ENCODE results near the gene HOXA9. TPM values are rescaled to one million over a fixed set of nuclear protein-coding genes. Genes with fewer than 3 reads are reported as not detected.

Gene HOXA9
- total and polyA plus RNA-seq, 3 donors from 2014 or later: 0.25 to 1.0 (median 0.39) TPM

DNA sequence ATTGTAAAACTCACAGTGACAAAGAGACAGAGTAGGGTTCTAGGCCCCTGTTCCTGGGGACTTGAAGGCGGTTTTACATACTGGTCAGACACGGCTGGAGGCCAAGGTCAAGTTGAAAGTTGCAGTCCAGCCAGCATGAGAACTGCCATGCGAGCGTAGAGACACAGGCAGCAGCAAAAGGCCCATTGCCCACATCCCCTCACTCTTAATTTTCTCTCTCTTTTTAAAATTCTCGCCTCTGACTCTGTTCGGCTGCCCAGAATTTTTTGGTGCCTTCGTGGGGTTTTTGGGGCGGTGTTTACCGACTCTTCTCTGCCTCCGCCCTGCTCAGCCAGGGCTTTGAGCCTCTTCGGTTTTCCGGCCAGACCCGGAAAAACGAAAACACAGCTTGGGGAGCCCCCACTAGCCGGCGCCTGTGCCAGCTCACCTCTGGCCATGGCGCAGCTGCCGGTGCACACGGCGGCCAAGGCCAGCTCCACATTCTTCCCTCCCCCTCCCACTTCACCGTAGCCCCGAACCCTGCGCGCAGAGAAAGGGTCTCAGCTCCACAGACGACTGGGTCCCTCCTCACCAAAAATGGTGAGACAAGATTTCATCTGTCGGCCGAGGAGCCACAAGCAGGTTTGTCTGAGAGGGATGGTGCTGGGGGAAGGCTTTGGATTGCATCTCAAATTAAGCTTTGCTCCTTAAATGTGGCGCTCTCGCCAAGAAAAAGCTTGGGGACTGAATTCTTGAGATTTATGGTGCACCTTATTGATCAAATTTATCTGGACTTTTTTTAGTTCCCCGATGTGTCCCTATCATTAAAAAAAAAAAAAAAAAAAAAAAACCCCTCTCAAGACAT, 36.9 kb upstream of the HOXA9 start:
- peaks cover 10% of the 10 kb centered on the region for H3K4me1 ChIP-seq
- H3K36me3 ChIP-seq (ENCODE audit: low read depth, missing control alignments): no peaks in the 10 kb centered on the region
- H3K27me3 ChIP-seq: peaks cover 5% of the 10 kb centered on the region
- WGBS, 2 donors: 15 to 19% methylated on average over 30 of the region's 30 CpGs
- DNase-seq: no peak
- H3K4me3 ChIP-seq: no peak overlapping the region
- no peak overlapping the region for H3K27ac ChIP-seq
- TF ChIP-seq, protein P1, sequence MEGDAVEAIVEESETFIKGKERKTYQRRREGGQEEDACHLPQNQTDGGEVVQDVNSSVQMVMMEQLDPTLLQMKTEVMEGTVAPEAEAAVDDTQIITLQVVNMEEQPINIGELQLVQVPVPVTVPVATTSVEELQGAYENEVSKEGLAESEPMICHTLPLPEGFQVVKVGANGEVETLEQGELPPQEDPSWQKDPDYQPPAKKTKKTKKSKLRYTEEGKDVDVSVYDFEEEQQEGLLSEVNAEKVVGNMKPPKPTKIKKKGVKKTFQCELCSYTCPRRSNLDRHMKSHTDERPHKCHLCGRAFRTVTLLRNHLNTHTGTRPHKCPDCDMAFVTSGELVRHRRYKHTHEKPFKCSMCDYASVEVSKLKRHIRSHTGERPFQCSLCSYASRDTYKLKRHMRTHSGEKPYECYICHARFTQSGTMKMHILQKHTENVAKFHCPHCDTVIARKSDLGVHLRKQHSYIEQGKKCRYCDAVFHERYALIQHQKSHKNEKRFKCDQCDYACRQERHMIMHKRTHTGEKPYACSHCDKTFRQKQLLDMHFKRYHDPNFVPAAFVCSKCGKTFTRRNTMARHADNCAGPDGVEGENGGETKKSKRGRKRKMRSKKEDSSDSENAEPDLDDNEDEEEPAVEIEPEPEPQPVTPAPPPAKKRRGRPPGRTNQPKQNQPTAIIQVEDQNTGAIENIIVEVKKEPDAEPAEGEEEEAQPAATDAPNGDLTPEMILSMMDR (IDR thresholded peaks at IDR 0.05): no peak
- no peak for TF ChIP-seq POLR2A (IDR thresholded peaks at IDR 0.05)
- intact Hi-C loops (cut with DNase I; ENCODE audit: low total_unique reads): no loop called here
- H3K9me3 ChIP-seq: no peaks in the 10 kb centered on the region

DNA sequence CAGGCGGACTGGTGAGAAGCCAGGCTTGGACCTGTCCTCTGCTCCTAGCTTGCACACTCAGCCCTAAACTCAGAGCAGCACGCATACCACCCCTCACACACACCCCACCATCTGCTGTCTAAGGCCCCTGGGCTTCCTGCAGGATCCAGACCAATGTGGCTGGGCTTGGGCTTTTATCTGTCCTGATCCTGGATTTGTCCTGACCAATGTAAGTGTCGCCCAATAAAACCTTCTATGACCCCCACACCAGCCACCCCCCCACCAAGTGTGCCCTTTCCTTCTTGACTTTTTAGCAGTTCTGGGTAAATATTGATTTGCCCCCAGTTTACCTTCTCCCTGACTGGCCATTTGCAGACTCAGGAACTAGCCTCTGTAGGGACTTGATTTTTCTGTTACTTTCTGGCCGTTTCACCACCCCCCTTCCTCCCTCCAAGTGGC, 36.3 kb upstream of the HOXA9 start:
- 23 to 31% methylated on average over 4 of the region's 4 CpGs for WGBS, 2 donors
- no peak for DNase-seq
- TF ChIP-seq POLR2A (IDR thresholded peaks at IDR 0.05): no peak
- TF ChIP-seq, protein P1 (IDR thresholded peaks at IDR 0.05): no peak
- no peak overlapping the region for H3K27ac ChIP-seq
- no peak overlapping the region for H3K4me3 ChIP-seq
- peaks cover 5% of the 10 kb centered on the region for H3K27me3 ChIP-seq
- intact Hi-C loops (cut with DNase I; ENCODE audit: low total_unique reads): no loop called here
- peaks cover 10% of the 10 kb centered on the region for H3K4me1 ChIP-seq
- no peaks in the 10 kb centered on the region for H3K9me3 ChIP-seq
- H3K36me3 ChIP-seq (ENCODE audit: low read depth, missing control alignments): no peaks in the 10 kb centered on the region

DNA sequence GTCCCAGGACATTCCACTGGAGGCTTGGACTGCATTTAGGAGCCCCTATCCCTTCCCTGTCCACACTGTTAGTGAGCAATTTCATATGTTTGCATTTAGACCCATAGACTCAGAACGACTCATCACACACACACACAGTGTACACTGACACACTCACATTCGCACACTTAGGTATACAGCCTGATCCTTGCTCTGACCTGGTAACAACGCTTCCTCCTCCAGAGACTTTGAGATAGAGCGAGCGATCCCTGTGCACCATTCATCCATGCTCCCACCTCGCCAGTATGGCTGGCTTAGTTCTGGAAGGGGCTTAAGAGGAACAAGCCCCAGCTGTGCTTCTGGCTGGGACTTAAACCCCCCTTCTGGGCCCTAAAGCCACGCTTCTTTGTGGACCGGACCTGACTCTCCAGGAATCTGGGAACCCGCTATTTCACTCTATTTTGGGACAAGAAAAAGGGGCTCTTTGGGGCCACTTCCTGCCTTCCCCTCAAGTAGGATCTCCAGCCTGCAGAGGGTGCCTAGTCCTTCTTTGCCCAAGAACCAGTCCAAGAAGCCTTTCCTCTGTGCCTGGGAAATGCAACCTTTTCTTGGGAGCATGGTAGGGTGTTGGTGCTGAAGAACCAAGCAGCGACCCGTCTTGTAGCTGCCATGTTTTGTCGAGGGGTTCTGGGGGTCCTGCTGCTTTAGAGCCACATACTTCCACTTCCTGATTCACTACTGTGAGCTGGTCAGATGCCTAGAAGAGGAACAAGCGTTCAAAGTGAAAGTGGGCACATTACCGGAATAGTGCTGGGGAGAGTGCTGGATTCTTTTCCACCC, 35.6 kb upstream of the HOXA9 start:
- no peaks in the 10 kb centered on the region for H3K36me3 ChIP-seq (ENCODE audit: low read depth, missing control alignments)
- no peak overlapping the region for H3K4me3 ChIP-seq
- no peaks in the 10 kb centered on the region for H3K9me3 ChIP-seq
- WGBS, 2 donors: 14 to 30% methylated on average over 13 to 14 of the region's 14 CpGs
- H3K27me3 ChIP-seq: peaks cover 3% of the 10 kb centered on the region
- no peak overlapping the region for H3K27ac ChIP-seq
- intact Hi-C loops (cut with DNase I; ENCODE audit: low total_unique reads): no loop called here
- peaks cover 10% of the 10 kb centered on the region for H3K4me1 ChIP-seq
- no peak for DNase-seq
- TF ChIP-seq, protein P1 (IDR thresholded peaks at IDR 0.05): no peak
- TF ChIP-seq POLR2A (IDR thresholded peaks at IDR 0.05): no peak

DNA sequence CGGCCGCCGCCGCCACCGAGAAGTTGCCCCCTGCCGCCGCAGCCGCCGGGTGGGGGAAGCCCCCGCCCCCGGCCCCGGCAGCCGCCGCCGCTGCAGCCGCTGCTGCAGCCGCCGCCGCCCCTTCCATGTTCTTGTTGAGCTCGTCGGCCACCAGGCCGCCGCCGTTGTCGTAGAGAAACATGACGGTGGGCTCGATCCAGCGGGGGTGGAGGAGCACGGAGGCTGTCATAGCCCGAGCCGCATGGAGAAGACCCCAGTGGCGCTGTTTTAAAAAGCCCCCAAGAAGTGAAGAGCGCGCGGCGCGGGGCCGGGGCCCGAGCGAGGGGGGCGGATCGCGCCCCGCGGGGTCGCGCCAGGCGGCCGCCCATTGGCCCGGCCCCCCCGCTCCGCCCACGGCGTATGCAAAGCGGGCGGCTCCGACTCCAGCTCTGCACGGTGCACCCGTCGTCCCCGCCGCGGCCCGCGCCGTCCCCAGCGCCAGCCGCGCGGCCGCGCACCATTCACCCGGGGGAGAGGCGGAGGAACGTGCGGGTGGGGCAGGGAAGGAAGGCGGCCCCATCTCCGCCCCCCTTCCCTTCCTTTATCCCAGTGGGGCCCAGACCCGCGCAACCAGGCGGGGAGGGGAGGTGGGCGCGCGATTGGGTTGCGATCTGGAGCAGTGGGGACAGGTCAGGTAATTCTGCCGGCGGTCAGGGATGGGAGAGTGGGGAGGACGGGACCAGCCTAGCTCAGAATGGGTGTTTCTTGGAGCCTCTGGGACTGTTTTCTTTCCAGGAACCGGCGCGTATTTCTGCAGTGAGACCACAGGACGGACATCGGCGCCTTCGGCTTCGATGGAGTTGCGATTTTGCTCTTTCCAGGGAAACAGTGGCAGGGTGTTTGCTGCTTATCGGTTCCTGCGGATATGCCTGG, 34.8 kb upstream of the HOXA9 start, which contains the start of gene HOXA13:
HOXA13 (minus strand) TSS at position 243 of the 912 bp plus-strand sequence; CDS start at position 229, 14 bp downstream.
- WGBS, 2 donors: 4% methylated on average over 15 to 37 of the region's 99 CpGs
- Histone ChIP-seq H3K4me1 (peaks cover 5% of the 10 kb centered on the region), H3K9me3 (no peaks in the 10 kb centered on the region), H3K4me3 (peak within 1 kb of the TSS; percentile 9 to 21), H3K27ac (no peak within 1 kb of the TSS), H3K27me3 (no peaks in the 10 kb centered on the region), H3K36me3 (ENCODE audit: low read depth, missing control alignments) (no peaks in the 10 kb centered on the region)
- DNase-seq: no peak
- no peak for TF ChIP-seq POLR2A (IDR thresholded peaks at IDR 0.05)
- TF ChIP-seq, protein P1 (IDR thresholded peaks at IDR 0.05): no peak
- intact Hi-C loops (cut with DNase I; ENCODE audit: low total_unique reads): loop anchor here (10.0 kb wide), 2 partner anchors 735 to 885 kb away; no protein-coding TSS in a partner anchor

Data from testis (tissue), 3 donors.